ENCODE data around the gene MAFF.
"Not testable (repeated sequence)": the region's sequence is repeated elsewhere in the genome, so short reads cannot be mapped to it uniquely, and the experiment has no call there.

The MAFF gene

GRCh38 chr22:38172832-38173640 lies 28.8 kb upstream of the MAFF start:
- H3K27me3 Mint-ChIP-seq: no peaks in the 10 kb centered on the region
- peak; percentile 34 for ATAC-seq
- H3K9me3 Mint-ChIP-seq: no peaks in the 10 kb centered on the region
- peak overlapping the region; percentile 17 for H3K4me3 Mint-ChIP-seq
- peak; percentile 55 for DNase-seq
- H3K36me3 Mint-ChIP-seq (ENCODE audit: low read depth): peaks cover 2% of the 10 kb centered on the region
- peaks cover 48% of the 10 kb centered on the region for H3K4me1 Mint-ChIP-seq
- peak overlapping the region; percentile 68 for H3K27ac Mint-ChIP-seq

- Mint-ChIP-seq H3K4me1 (peaks cover 50% of the 10 kb centered on the region), H3K27ac (no peak overlapping the region), H3K4me3 (no peak overlapping the region), H3K9me3 (no peaks in the 10 kb centered on the region), H3K27me3 (no peaks in the 10 kb centered on the region), H3K36me3 (ENCODE audit: low read depth) (peaks cover 2% of the 10 kb centered on the region)
- DNase-seq: no peak
- ATAC-seq: no peak
Measured at GRCh38 chr22:38173641-38173906, 28.2 kb upstream of the MAFF start.

GRCh38 chr22:38174626-38175025 lies 27.2 kb upstream of the MAFF start:
- Mint-ChIP-seq H3K27ac (no peak overlapping the region), H3K27me3 (no peaks in the 10 kb centered on the region), H3K36me3 (ENCODE audit: low read depth) (no peaks in the 10 kb centered on the region), H3K9me3 (no peaks in the 10 kb centered on the region), H3K4me1 (peaks cover 58% of the 10 kb centered on the region), H3K4me3 (no peak overlapping the region)
- ATAC-seq (no peak), DNase-seq (no peak)

GRCh38 chr22:38175206-38176118 lies 26.3 kb upstream of the MAFF start:
- H3K27ac Mint-ChIP-seq: peak overlapping the region; percentile 78

GRCh38 chr22:38176170-38176741 lies 25.5 kb upstream of the MAFF start:
- no peaks in the 10 kb centered on the region for H3K9me3 Mint-ChIP-seq
- peak overlapping the region; percentile 29 for H3K4me3 Mint-ChIP-seq
- H3K27ac Mint-ChIP-seq: peak overlapping the region; percentile 78
- peak; percentile 38 for ATAC-seq
- no peaks in the 10 kb centered on the region for H3K27me3 Mint-ChIP-seq
- peaks cover 74% of the 10 kb centered on the region for H3K4me1 Mint-ChIP-seq
- peak; percentile 46 for DNase-seq
- no peaks in the 10 kb centered on the region for H3K36me3 Mint-ChIP-seq (ENCODE audit: low read depth)

More at GRCh38 chr22:38175206-38176118, 26.3 kb upstream of the MAFF start:
- Mint-ChIP-seq H3K4me3 (no peak overlapping the region), H3K36me3 (ENCODE audit: low read depth) (no peaks in the 10 kb centered on the region), H3K9me3 (no peaks in the 10 kb centered on the region), H3K4me1 (peaks cover 67% of the 10 kb centered on the region), H3K27me3 (no peaks in the 10 kb centered on the region)
- no peak for DNase-seq
- no peak for ATAC-seq

GRCh38 chr22:38177044-38177443 lies 24.8 kb upstream of the MAFF start:
- no peak overlapping the region for H3K4me3 Mint-ChIP-seq
- H3K4me1 Mint-ChIP-seq: peaks cover 79% of the 10 kb centered on the region

GRCh38 chr22:38177571-38177925 lies 24.2 kb upstream of the MAFF start:
- H3K4me1 Mint-ChIP-seq: peaks cover 75% of the 10 kb centered on the region
- H3K27ac Mint-ChIP-seq: peak overlapping the region; percentile 78
- H3K9me3 Mint-ChIP-seq; H3K36me3 Mint-ChIP-seq (ENCODE audit: low read depth); DNase-seq; H3K27me3 Mint-ChIP-seq; ATAC-seq; H3K4me3 Mint-ChIP-seq: not testable (repeated sequence)

More at GRCh38 chr22:38177044-38177443, 24.8 kb upstream of the MAFF start:
- peak overlapping the region; percentile 78 for H3K27ac Mint-ChIP-seq
- ATAC-seq: no peak
- DNase-seq: no peak
- H3K36me3 Mint-ChIP-seq (ENCODE audit: low read depth): no peaks in the 10 kb centered on the region
- H3K9me3 Mint-ChIP-seq: no peaks in the 10 kb centered on the region
- no peaks in the 10 kb centered on the region for H3K27me3 Mint-ChIP-seq

GRCh38 chr22:38177926-38178604 lies 23.7 kb upstream of the MAFF start:
- ATAC-seq (no peak), DNase-seq (no peak)
- Mint-ChIP-seq H3K4me3 (no peak overlapping the region), H3K36me3 (ENCODE audit: low read depth) (no peaks in the 10 kb centered on the region), H3K9me3 (no peaks in the 10 kb centered on the region), H3K27ac (peak overlapping the region; percentile 78), H3K4me1 (peaks cover 74% of the 10 kb centered on the region), H3K27me3 (no peaks in the 10 kb centered on the region)

- not testable (repeated sequence) for H3K27ac Mint-ChIP-seq; DNase-seq; H3K27me3 Mint-ChIP-seq; H3K36me3 Mint-ChIP-seq (ENCODE audit: low read depth); H3K9me3 Mint-ChIP-seq; ATAC-seq; H3K4me3 Mint-ChIP-seq
- H3K4me1 Mint-ChIP-seq: peaks cover 69% of the 10 kb centered on the region
Measured at GRCh38 chr22:38178605-38178937, 23.2 kb upstream of the MAFF start.

GRCh38 chr22:38180841-38181452 lies 20.8 kb upstream of the MAFF start:
- H3K27ac Mint-ChIP-seq: peak overlapping the region; percentile 92
- no peaks in the 10 kb centered on the region for H3K27me3 Mint-ChIP-seq
- H3K4me3 Mint-ChIP-seq: peak overlapping the region; percentile 95
- DNase-seq (peak; percentile 31), ATAC-seq (peak; percentile 2)
- no peaks in the 10 kb centered on the region for H3K36me3 Mint-ChIP-seq (ENCODE audit: low read depth)
- H3K9me3 Mint-ChIP-seq: no peaks in the 10 kb centered on the region
- H3K4me1 Mint-ChIP-seq: peaks cover 60% of the 10 kb centered on the region

- ATAC-seq (peak; percentile 92), DNase-seq (peak; percentile 98)
- Mint-ChIP-seq H3K4me1 (peaks cover 53% of the 10 kb centered on the region), H3K9me3 (no peaks in the 10 kb centered on the region), H3K4me3 (peak within 1 kb of the TSS; percentile 95), H3K27me3 (peaks cover 3% of the 10 kb centered on the region), H3K36me3 (ENCODE audit: low read depth) (no peaks in the 10 kb centered on the region), H3K27ac (peak within 1 kb of the TSS; percentile 92)
Measured at GRCh38 chr22:38181453-38182200, 20.2 kb upstream of the MAFF start, which contains the start of gene PLA2G6. Gene PLA2G6 (minus strand): TSS chr22:38181830. CDS start chr22:38169426, 12,404 bp downstream.

- H3K4me3 Mint-ChIP-seq: no peak overlapping the region
Measured at GRCh38 chr22:38184788-38185187, 17.0 kb upstream of the MAFF start.

GRCh38 chr22:38186429-38186828 lies 15.4 kb upstream of the MAFF start:
- H3K4me1 Mint-ChIP-seq: peaks cover 11% of the 10 kb centered on the region
- H3K36me3 Mint-ChIP-seq (ENCODE audit: low read depth): no peaks in the 10 kb centered on the region
- H3K4me3 Mint-ChIP-seq: no peak overlapping the region
- ATAC-seq: no peak
- H3K9me3 Mint-ChIP-seq: no peaks in the 10 kb centered on the region
- peaks cover 3% of the 10 kb centered on the region for H3K27me3 Mint-ChIP-seq
- peak overlapping the region; percentile 23 for H3K27ac Mint-ChIP-seq
- no peak for DNase-seq

More at GRCh38 chr22:38184788-38185187, 17.0 kb upstream of the MAFF start:
- ATAC-seq: no peak
- Mint-ChIP-seq H3K36me3 (ENCODE audit: low read depth) (no peaks in the 10 kb centered on the region), H3K27me3 (peaks cover 3% of the 10 kb centered on the region), H3K4me1 (peaks cover 28% of the 10 kb centered on the region), H3K9me3 (no peaks in the 10 kb centered on the region), H3K27ac (no peak overlapping the region)
- DNase-seq: no peak

Measured in activated naive CD8-positive, alpha-beta T cell treated with anti-CD3 and anti-CD28 coated beads, Interleukin-2, amount 50 U/mL, for 24 hours (primary cell).